IMR-90 (cell line): ENCODE results near the gene COL18A1. TPM values are rescaled to one million over a fixed set of nuclear protein-coding genes. Genes with fewer than 3 reads are reported as not detected.

Experiments used
- ATAC-seq: fragments of 200-7000 bp; cut with Tn5 transposase; 2 replicates; pipeline ENCODE4 v1.9.1; 2020; ENCODE audit warnings: low read depth, mild to moderate bottlenecking, moderate library complexity
- BruUV-seq: library from RNA; stranded (reverse); fragments of 400-500 nt; replicated peaks from 2 replicates; lab custom pipeline; 2021; lab: Mats Ljungman, UMichigan
- CTCF ChIA-PET: fragments of 300-600 bp; formaldehyde crosslinking; extraction: SDS; loops from one replicate; lab custom pipeline; 2021; ENCODE audit warnings: antibody characterized with exemption; lab: Yijun Ruan, JAX
- POLR2A ChIA-PET: fragments of 300-600 bp; sonication (Branson Sonifier 250); formaldehyde crosslinking; loops from one replicate; lab custom pipeline; 2022; ENCODE audit warnings: antibody characterized with exemption; ENCODE audit not compliant: unreplicated experiment; lab: Charles Lee
- DNase-seq: peaks from one replicate; pipeline ENCODE4 v3.0.0; 2013
- H2AFZ ChIP-seq: replicated peaks from 2 replicates; pipeline ENCODE3; 2013; ENCODE audit warnings: low read length, mild to moderate bottlenecking; ENCODE audit not compliant: poor library complexity
- H2AK5ac ChIP-seq: 2 replicates; pipeline ENCODE4 v1.6.1; 2013; ENCODE audit warnings: low read depth, low read length, inconsistent platforms
- H2AK9ac ChIP-seq: replicated peaks from 2 replicates; pipeline ENCODE3; 2013; ENCODE audit warnings: mild to moderate bottlenecking, low read depth, low read length, moderate library complexity; ENCODE audit not compliant: poor library complexity
- H2BK120ac ChIP-seq: 2 replicates; pipeline ENCODE4 v1.6.1; 2013; ENCODE audit warnings: low read depth, low read length, inconsistent platforms
- H2BK15ac ChIP-seq: 3 replicates; pipeline ENCODE4 v1.6.1; 2013; ENCODE audit warnings: low read depth, low read length, inconsistent platforms
- H2BK20ac ChIP-seq: 2 replicates; pipeline ENCODE4 v1.6.1; 2013; ENCODE audit warnings: low read depth, mild to moderate bottlenecking, inconsistent platforms, low read length, moderate library complexity
- H2BK5ac ChIP-seq: 2 replicates; pipeline ENCODE4 v1.6.1; 2013; ENCODE audit warnings: mild to moderate bottlenecking, low read depth, low read length, inconsistent platforms; ENCODE audit not compliant: poor library complexity, severe bottlenecking
- H3K14ac ChIP-seq: replicated peaks from 2 replicates; pipeline ENCODE4 v1.6.1; 2013; ENCODE audit warnings: low read depth, low read length, inconsistent platforms
- H3K18ac ChIP-seq: 2 replicates; pipeline ENCODE4 v1.6.1; 2013; ENCODE audit warnings: low read depth, low read length, control low read depth
- H3K23ac ChIP-seq: 2 replicates; pipeline ENCODE4 v1.6.1; 2013; ENCODE audit warnings: low read depth, low read length, inconsistent platforms
- H3K27ac ChIP-seq: 2 replicates; pipeline ENCODE4 v1.5.1; 2013; ENCODE audit warnings: mild to moderate bottlenecking, control low read depth, low read length; ENCODE audit not compliant: insufficient read depth
- H3K27me3 ChIP-seq: 2 replicates; pipeline ENCODE4 v1.6.1; 2013; ENCODE audit warnings: low read length; ENCODE audit not compliant: control insufficient read depth, insufficient read depth
- H3K36me3 ChIP-seq: 2 replicates; pipeline ENCODE4 v1.6.1; 2013; ENCODE audit warnings: low read length, mixed read lengths; ENCODE audit not compliant: control insufficient read depth, insufficient read depth
- H3K4ac ChIP-seq: 2 replicates; pipeline ENCODE4 v1.6.1; 2013; ENCODE audit warnings: low read depth, low read length, inconsistent platforms
- H3K4me1 ChIP-seq: 2 replicates; pipeline ENCODE4 v1.6.1; 2013; ENCODE audit warnings: low read length, mixed read lengths; ENCODE audit not compliant: control insufficient read depth, insufficient read depth
- H3K4me2 ChIP-seq: 2 replicates; pipeline ENCODE4 v1.6.1; 2013; ENCODE audit warnings: low read depth, mild to moderate bottlenecking, control low read depth, low read length, moderate library complexity
- H3K4me3 ChIP-seq: 2 replicates; pipeline ENCODE4 v1.5.1; 2013; ENCODE audit warnings: low read depth, mild to moderate bottlenecking, control low read depth, low read length, moderate library complexity; ENCODE audit not compliant: insufficient read depth
- H3K56ac ChIP-seq: 2 replicates; pipeline ENCODE4 v1.6.1; 2013; ENCODE audit warnings: low read length, inconsistent platforms; ENCODE audit not compliant: insufficient read depth; ENCODE audit errors: extremely low read depth
- H3K79me1 ChIP-seq, 2 experiments: 2 replicates each; pipeline ENCODE4 v1.6.1; 2013; ENCODE audit warnings: low read length in 2 of 2, inconsistent platforms in 1 of 2, low read depth in 1 of 2
- H3K9ac ChIP-seq: 2 replicates; pipeline ENCODE4 v1.6.1; 2013; ENCODE audit warnings: low read depth, low read length, control low read depth
- H3K9me1 ChIP-seq: 2 replicates; pipeline ENCODE4 v1.6.1; 2013; ENCODE audit warnings: low read length, inconsistent platforms; ENCODE audit not compliant: insufficient read depth
- H3K9me3 ChIP-seq: 2 replicates; pipeline ENCODE4 v1.6.1; 2013; ENCODE audit warnings: low read length; ENCODE audit not compliant: control insufficient read depth, insufficient read depth
- H4K20me1 ChIP-seq: 2 replicates; pipeline ENCODE4 v1.6.1; 2013; ENCODE audit warnings: low read length, inconsistent platforms; ENCODE audit not compliant: insufficient read depth
- H4K5ac ChIP-seq: 2 replicates; pipeline ENCODE4 v1.6.1; 2013; ENCODE audit warnings: mild to moderate bottlenecking, low read depth, low read length, control low read depth
- H4K8ac ChIP-seq, 2 experiments: 2 replicates each; pipeline ENCODE4 v1.6.1; 2013; ENCODE audit warnings: low read depth in 2 of 2, low read length in 2 of 2, control low read depth in 1 of 2, inconsistent platforms in 1 of 2
- H4K91ac ChIP-seq: 2 replicates; pipeline ENCODE4 v1.6.1; 2013; ENCODE audit warnings: low read depth, low read length, inconsistent platforms; ENCODE audit not compliant: insufficient read depth
- BHLHE40 ChIP-seq: fragments of 150-350 bp; IDR thresholded peaks from 2 replicates; pipeline ENCODE4 v1.6.1; 2016; ENCODE audit warnings: mild to moderate bottlenecking, low read depth, low read length
- FOS ChIP-seq: fragments of 150-350 bp; IDR thresholded peaks from 2 replicates; pipeline ENCODE4 v1.6.1; 2016; ENCODE audit warnings: low read depth, low read length
- MAFK ChIP-seq: IDR thresholded peaks from 2 replicates; pipeline ENCODE4 v1.6.1; 2012; ENCODE audit warnings: low read depth, low read length, improper control_type of control experiment
- MAZ ChIP-seq: IDR thresholded peaks from 2 replicates; pipeline ENCODE4 v1.6.1; 2012; ENCODE audit warnings: low read depth, mild to moderate bottlenecking, low read length, improper control_type of control experiment, moderate library complexity, borderline replicate concordance
- MXI1 ChIP-seq: IDR thresholded peaks from 2 replicates; pipeline ENCODE4 v1.6.1; 2012; ENCODE audit warnings: low read depth, mild to moderate bottlenecking, low read length, moderate library complexity, borderline replicate concordance
- POLR2A ChIP-seq: IDR thresholded peaks from 2 replicates; pipeline ENCODE4 v1.6.1; 2012; ENCODE audit warnings: mild to moderate bottlenecking, low read depth, low read length
- RAD21 ChIP-seq: IDR thresholded peaks from 2 replicates; pipeline ENCODE4 v1.6.1; 2012; ENCODE audit warnings: low read length, improper control_type of control experiment
- WGBS, 2 experiments: methylation state at CpG; one replicate each; pipeline versions ENCODE4 v1.1.5 to v1.1.7; 2013; ENCODE audit warnings: missing lambda C conversion rate in 2 of 2; ENCODE audit not compliant: insufficient read length in 1 of 2; ENCODE audit errors: extremely low coverage in 2 of 2; 5-methylcytosine and 5-hydroxymethylcytosine counted together
- dilution Hi-C: fragments of 300-500 bp; cut with HindIII; formaldehyde crosslinking; loops from one replicate; pipeline ENCODE4 v1.14.3; 2018; ENCODE audit warnings: low sequenced_read_pairs; ENCODE audit not compliant: unreplicated experiment
- in situ Hi-C: fragments of 300-500 bp; cut with MboI; formaldehyde crosslinking; loops from 3 replicates; pipeline ENCODE4 v1.14.3; 2019; ENCODE audit warnings: low sequenced_read_pairs, inconsistent platforms, mixed read lengths
- intact Hi-C: fragments of 100-400 bp; cut with micrococcal nuclease; formaldehyde crosslinking; loops from 2 replicates; pipeline ENCODE4 v1.10.0; 2022
- polyA plus RNA-seq, 3 experiments: library from polyadenylated mRNA; depleted of rRNA; stranded (reverse); fragments of >200 nt; gene quantifications; 2 replicates each; pipeline ENCODE4 v1.2.3, GENCODE V29; 2012; ENCODE audit warnings: low replicate concordance in 1 of 3
- total RNA-seq: library from RNA; depleted of rRNA; stranded (reverse); fragments of >200 nt; gene quantifications from 2 replicates; pipeline ENCODE4 v1.2.3, GENCODE V29; 2012

COL18A1 gene
- total and polyA plus RNA-seq, 2 of the 4 experiments (the other 2 are of a cell fraction): 4.3 to 46.7 TPM

DNA sequence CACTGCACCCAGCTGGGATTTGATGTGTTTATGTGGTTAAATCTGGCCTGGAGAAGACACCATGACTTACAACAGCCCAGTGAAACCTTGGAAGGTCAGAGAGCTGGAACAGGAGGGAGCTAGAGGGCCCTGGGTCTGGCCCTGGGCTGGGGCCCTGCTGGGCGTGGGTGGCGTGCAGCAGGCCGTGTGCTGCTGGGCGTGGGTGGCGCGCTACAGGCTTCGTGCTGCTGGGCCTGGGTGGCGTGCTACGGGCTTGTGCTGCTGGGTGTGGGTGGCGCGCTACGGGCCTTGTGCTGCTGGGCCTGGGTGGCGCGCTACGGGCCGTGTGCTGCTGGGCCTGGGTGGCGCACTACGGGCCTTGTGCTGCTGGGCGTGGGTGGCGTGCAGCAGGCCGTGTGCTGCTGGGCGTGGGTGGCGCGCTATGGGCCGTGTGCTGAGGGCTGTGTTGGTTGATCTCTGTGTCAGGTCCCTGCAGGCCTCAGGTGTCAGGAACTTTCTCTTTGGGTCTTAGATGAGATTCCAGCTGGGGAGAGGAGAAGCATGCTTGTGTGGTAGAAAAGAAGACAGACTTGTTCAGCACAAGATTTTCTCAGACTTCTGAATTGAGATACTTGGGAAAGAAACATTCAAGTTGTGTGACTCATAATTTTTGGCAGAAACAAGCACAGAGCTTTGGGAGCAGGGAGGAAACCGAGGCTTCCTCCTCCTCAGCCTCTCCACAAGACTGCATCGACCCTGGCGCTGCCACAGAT is 66.0 kb downstream of the COL18A1 start (continued):
- TF ChIP-seq MXI1 (peak; percentile 55; the same call in 1 of the 2 replicates), BHLHE40 (no peak; the same call in 1 of the 2 replicates)

DNA sequence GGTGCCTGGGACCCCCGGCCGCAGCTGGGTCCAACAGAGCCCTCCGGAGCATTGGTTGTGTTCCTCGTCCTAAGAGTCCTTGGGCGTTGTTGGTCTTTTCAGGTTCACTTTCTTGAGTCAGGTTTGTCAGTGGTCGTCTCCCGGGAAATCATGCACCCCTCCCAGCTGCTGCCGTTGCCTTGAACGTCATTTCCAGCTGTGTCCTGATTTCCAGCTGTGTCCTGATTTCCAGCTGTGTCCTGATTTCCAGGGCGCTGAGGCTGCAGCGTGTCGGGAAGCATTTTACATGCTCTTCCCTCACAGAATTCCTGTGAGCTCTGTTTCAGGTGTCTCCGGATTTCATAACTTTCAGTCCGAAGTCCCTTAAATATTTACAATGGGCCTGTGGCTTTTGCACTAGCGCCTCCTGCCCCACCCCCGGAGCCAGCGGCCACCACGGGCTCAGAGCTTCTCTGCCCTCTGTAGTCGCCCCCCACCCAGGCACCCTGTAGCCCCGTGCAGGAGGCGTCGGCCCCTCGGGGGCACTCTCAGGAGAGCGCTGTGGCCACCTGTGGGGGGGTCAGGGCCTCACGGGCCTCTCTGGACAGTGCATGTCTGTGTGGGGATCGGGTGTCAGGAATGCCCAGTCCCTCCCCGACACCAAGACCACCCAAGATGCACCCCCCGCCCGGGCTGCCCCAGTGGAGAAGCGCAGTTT is 66.7 kb downstream of the COL18A1 start:
- ATAC-seq (peak; percentile 18), DNase-seq (peak; percentile 77)
- CTCF ChIA-PET: interaction anchor here (0.8 kb wide), 1 partner anchor 205 kb away, joined by 3 read pairs; no protein-coding TSS in a partner anchor
- TF ChIP-seq FOS (no peak), RAD21 (no peak), MAFK (no peak), MAZ (0 out of 2 replicates have a peak, but pooled peaks have one; percentile 10), POLR2A (no peak)
- H4K91ac ChIP-seq: peak overlapping the region; percentile 54
- H3K9me3 ChIP-seq: no peaks in the 10 kb centered on the region
- H2BK120ac ChIP-seq: peak overlapping the region; percentile 55
- H3K18ac ChIP-seq: no peak overlapping the region
- no peak overlapping the region for H3K9ac ChIP-seq
- intact Hi-C loops (no loop called here), in situ Hi-C loops (no loop called here), dilution Hi-C loops (no loop called here)
- peak overlapping the region in 1 of 2 experiments; percentile 27; a peak in 1 of 4 replicates for H4K8ac ChIP-seq
- no peak overlapping the region for H2BK15ac ChIP-seq
- H3K23ac ChIP-seq: peak overlapping the region; percentile 29; the same call in 1 of the 2 replicates
- peak overlapping the region; percentile 77 for H2AFZ ChIP-seq
- peak overlapping the region; percentile 58; the same call in 1 of the 2 replicates for H2BK20ac ChIP-seq
- peaks cover 69% of the 10 kb centered on the region for H4K20me1 ChIP-seq
- 0 out of 2 replicates have a peak overlapping the region, but pooled peaks have one; percentile 22 for H3K56ac ChIP-seq
- H4K5ac ChIP-seq: no peak overlapping the region
- peak overlapping the region; percentile 80 for H3K4ac ChIP-seq
- H3K4me1 ChIP-seq: peaks cover 32% of the 10 kb centered on the region
- peaks cover 22% of the 10 kb centered on the region for H3K9me1 ChIP-seq
- BruUV-seq: no TSS peak
- peak overlapping the region; percentile 74 for H2AK9ac ChIP-seq
- 17% methylated on average over 11 of the region's 30 CpGs; no CpG with 5 or more reads in 1 of the 2 experiments for WGBS, 2 experiments
- peak overlapping the region; percentile 67 for H3K27ac ChIP-seq
- peaks cover 14 to 61% of the 10 kb centered on the region in 2 experiments; a peak in 3 of 4 replicates for H3K79me1 ChIP-seq
- peak overlapping the region; percentile 25 for H2BK5ac ChIP-seq
- H3K14ac ChIP-seq: 0 out of 2 replicates have a peak overlapping the region, but pooled peaks have one; percentile 2
- POLR2A ChIA-PET: interaction anchor here (0.7 kb wide), 1 partner anchor 35 kb away, joined by 4 read pairs; no protein-coding TSS in a partner anchor
- H3K4me2 ChIP-seq: peak overlapping the region; percentile 72
- peak overlapping the region; percentile 32; the same call in 1 of the 2 replicates for H2AK5ac ChIP-seq
- peaks cover 35% of the 10 kb centered on the region for H3K36me3 ChIP-seq
- no peaks in the 10 kb centered on the region for H3K27me3 ChIP-seq
- no peak overlapping the region for H3K4me3 ChIP-seq
